C4-2B (cell line): ENCODE data around the gene CGB7.
"Not testable (repeated sequence)": the region's sequence is repeated elsewhere in the genome, so short reads cannot be mapped to it uniquely, and the experiment has no call there.

Experiments used
- CTCF ChIP-seq: fragments of 450-650 bp; conservative IDR thresholded peaks from 2 replicates; pipeline ENCODE4 v1.5.1; 2017; ENCODE audit warnings: mild to moderate bottlenecking
- ZFX ChIP-seq: fragments of 450-650 bp; IDR thresholded peaks from 2 replicates; pipeline ENCODE4 v1.6.1; 2017

DNA sequence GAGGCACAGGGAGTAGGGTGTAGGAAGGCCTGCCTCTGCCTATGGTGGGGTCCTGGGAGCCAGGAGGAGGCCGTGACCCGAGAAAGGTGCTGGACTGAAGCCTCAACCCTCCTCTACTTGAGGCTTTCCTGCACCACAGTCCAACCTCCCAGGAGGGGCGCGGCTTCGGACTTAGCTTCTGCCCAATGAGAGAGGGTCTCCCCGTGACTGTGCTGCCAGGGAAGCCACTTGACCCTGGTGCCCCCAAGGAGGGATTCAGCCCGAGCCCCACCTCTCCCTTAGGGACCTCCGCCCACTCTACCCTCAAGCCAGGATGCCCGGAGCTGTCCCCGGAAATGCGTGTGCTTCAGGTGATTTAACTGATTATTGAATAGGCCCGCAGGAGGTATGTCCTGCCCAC, 8.5 kb downstream of the CGB7 start, which contains the start of gene CGB8:
- TF ChIP-seq CTCF, ZFX: not testable (repeated sequence)
